Measurements from ENCODE around the gene ABCC2.
"Not testable (repeated sequence)": the region's sequence is repeated elsewhere in the genome, so short reads cannot be mapped to it uniquely, and the experiment has no call there.

The ABCC2 gene

DNA sequence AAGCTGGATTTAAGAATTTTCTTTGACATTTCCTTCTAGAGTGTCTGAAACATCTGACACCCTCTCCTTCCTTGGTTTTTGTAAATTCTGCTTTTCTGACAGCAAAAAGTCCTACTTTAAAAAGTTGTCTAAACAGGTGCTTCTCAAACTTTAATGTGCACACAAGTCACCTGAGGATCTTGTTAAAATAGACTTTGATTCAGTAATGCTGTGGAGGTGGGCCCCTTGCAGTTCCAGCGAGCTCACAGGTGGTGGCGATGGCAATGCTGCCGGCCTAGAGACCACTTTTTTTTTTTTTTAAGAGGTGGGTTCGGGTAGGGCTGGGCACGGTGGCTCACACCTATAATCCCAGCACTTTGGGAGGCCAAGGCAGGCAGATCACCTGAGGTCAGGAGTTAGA lies 77.1 kb downstream of the ABCC2 start:
- no peak for DNase-seq

DNA sequence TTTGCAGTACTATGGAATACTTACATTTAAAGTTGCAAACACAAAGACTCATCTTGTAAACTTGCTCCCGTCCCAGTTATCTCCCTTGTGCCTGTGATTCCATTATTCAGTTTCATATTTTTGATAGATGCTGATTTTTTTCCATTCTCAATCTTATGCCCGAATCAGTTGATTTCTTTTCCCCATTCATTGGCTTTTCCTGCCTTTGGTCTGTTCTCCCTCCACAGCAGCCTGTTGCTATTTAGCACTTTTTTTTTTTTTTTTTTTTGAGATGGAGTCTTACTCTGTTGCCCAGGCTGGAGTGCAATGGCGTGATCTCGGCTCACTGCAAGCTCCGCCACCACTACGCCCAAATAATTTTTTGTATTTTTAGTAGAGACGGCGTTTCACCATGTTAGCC lies 78.0 kb downstream of the ABCC2 start:
- DNase-seq = no peak

DNA sequence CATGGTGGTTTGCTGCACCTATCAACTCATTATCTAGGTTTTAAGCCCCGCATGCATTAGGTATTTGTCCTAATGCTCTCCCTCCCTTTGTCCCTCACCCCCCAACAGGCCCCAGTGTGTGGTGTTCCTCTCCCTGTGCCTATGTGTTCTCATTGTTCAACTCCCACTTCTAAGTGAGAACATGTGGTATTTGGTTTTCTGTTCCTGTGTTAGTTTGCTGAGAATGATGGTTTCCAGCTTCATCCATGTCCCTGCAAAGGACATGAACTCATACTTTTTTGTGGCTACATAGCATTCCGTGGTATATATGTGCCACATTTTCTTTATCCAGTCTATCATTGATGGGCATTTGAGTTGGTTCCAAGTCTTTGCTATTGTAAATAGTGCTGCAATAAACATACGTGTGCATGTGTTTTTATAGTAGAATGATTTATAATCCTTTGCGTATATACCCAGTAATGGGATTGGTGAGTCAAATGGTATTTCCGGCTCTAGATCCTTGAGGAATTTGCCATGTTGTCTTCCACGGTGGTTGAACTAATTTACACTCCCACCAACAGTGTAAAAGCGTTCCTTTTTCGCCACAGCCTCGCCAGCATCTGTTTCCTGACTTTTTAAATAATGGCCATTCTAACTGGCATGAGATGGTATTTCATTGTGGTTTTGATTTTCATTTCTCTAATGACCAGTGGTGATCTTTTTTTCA lies 81.2 kb downstream of the ABCC2 start:
- DNase-seq = not testable (repeated sequence)

DNA sequence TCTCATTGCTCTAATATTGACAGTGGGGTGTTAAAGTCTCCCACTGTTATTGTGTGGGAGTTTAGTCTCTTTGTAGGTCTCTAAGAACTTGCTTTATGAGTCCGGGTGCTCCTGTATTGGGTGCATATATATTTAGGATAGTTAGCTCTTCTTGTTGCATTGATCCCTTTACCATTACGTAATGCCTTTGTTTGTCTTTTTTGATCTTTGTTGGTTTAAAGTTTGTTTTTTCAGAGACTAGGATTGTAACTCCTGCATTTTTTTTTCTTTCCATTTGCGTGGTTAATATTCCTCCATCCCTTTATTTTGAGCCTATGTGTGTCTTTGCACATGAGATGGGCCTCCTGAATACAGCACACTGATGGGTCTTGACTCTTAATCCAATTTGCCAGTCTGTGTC lies 84.8 kb downstream of the ABCC2 start:
- DNase-seq = not testable (repeated sequence)

DNA sequence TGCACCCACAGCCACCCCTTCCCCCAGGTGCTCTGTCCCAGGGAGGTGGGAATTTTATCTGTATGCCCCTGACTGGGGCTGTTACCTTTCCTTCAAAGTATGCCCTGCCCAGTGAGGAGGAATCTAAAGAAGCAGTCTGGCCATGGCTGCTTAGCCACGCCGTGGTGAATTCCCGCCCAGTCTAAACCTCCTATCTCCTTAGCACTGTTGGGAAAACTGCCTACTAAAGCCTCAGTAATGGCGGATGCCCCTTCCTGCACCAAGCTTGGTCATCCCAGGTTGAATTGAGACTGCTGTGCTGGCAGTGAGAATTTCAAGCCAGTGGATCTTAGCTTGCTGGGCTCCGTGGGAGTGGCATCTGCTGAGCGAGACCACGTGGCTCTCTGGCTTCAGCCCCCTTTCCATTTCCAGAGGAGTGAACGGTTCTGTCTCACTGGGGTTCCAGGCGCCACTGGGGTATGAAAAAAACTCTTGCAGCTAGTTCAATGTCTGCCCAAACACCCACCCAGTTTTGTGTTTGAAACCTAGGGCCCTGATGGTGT lies 87.2 kb downstream of the ABCC2 start:
- DNase-seq = no peak

DNA sequence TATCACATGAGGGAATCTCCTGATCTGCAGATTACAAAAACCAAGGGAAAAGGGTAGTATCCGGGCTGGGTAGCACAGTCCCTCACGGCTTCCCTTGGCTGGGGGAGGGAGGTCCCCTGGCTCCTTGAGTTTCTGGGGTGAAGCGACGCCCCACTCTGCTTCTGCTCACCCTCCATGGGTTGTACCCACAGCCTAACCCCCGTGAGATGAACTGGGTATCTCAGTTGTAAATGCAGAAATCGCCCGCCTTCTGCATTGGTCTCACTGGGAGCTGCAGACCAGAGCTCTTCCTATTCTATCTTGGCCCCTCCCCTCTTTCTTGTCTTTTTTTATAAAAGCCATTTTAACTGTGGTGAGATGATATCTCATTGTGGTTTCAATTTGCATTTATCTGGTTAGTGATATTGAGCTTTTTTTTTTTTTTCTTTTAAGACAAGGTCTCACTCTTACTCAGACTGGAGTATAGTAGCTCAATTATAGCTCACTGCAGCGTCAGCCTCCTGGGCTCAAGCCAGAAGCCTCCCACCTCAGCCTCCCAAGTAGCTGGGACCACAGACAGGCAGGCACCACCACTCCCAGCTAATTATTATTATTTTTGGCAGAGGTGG lies 87.8 kb downstream of the ABCC2 start:
- DNase-seq = no peak

DNA sequence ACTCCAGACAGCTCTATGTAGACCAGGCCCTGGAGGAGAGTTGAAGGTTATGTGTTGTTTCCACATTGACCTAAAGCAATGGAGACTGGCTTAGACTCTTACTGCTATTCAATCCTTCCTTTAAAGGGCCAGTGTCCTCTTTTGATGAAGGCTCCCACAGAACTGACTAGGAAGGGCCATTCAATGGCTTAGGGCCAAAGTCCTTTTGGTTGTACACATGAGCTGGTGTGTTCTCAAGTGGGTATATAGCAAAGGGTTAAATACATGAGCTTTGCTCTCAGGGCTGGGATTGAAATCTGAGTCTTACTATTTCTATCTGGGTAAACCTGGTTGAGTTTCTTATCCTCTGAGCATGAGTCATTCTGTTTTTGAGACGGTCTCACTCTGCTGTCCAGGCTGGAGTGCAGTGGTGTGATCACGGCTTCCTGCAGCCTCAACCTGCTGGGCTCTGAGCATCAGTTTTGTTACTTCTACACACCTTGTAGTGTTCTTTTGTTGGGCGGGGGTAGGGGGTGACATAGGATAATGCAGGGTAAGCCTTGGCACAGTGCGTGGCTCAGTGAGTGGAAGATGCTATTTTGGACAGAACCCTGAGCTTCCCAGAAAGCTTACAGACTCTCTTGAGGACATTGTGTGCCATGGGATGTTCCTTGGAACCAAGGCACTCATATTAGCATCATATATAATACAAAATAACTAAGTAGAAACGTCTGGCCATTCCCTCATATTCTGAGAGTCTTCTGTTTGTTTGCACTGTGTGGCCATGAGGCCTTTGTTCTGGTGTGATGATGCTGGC lies 90.1 kb downstream of the ABCC2 start:
- no peak for DNase-seq

DNA sequence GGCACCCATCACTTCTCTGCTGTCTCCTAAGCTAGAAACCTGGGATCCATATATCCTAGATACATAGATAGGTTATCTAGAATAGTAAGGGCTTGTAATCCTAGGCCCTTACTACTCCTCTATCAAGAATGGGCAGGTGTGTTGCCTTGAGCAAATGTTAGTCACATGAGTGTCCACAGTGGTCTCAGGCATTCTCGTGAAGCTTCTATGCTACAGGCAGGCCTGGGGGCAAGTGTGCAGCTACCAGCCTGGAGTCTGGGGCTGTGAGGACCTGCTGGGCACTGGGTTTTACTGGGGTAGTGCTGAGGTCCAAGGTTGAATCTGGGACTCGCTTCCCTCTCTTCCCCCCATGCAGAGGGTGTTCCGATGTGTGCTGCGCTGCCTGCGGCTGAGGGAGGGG lies 91.4 kb downstream of the ABCC2 start:
- DNase-seq = no peak

DNA sequence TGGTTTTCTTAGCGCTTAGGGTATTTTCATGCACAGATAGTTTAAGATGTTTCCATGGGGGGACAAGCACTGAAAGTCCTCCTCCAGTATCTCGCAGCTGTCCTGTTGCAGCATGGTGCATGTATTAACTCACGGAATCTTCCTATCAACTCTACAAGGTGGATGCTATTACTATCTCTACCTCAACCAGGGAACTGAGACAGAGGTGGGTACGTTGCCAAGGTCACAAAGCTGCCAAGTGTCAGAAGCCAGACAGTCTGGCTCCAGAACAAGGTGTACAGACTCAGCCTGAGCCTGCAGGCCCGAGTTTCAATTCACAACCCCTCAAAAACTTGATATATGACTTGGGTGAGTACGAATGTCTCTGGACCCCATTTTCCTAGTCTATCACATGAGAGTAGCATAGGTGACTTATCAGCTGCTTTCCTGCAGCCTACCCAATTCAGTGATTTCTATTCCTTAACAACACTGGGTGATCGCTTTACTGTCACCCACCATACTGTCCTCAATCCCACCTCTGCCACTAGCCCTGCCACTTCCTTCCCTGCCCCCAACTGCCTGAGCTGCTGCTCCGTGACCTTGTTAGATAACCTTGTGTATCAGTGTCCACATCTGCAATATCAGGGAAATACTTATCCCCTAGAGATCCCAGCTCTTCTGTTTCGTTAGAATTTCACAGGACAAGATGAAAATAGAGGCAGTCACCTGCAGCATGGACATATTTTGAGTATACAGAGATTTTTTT lies 92.1 kb downstream of the ABCC2 start:
- DNase-seq = no peak

DNA sequence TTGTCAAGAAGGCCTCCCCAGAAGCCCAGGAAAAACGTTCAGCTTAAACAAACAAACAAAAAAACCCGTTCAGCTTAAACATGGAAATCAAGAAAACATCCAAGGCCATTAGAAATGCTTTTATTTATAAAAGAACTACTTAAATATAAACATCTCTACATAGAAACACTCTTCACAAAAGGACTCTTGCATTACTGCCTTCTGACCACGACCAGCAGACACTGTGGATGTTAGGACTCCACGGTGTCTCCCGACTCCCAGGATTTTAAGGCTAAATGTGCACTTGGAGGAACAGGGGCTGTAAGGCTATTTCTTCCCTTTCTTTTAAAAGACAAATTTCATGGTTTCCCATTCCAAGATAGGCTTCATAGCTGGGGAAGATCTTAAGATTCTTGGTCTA lies 93.0 kb downstream of the ABCC2 start:
- DNase-seq = no peak

DNA sequence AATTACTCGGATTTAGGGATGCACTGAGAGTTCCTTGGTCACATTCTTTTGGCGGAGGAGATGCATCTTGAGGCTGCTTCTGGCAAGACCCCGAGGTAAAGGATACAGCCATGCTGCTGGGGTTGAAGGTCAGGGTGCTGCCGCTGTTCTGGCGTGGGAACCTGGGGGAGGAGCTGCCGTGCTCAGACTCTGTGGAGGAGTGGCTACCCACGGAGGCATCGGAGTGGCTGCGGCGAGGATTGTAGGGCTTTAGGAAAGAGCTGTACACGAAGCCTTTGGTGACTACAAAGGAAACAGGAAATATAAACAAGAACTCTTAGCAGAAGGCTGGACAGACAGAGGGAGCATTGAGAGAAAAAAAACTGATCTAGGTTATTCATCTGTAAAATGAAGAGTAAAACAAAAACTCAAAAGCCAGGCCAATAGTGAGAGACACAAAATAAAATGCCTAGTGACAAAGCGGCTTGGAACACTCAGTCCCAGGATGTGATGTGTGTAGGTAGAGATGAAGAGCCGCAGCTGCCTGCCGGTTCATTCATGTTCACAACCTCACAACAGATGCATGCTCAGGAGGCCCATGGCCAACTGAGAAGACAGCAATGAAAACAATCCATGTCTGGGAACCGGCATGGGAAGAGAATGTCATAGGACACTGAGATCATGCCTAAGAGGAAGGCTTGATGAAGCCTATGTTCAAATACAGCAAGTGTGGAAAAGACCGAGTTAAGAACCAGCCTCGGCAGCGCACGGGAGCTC lies 97.8 kb downstream of the ABCC2 start:
- no peak for DNase-seq

DNA sequence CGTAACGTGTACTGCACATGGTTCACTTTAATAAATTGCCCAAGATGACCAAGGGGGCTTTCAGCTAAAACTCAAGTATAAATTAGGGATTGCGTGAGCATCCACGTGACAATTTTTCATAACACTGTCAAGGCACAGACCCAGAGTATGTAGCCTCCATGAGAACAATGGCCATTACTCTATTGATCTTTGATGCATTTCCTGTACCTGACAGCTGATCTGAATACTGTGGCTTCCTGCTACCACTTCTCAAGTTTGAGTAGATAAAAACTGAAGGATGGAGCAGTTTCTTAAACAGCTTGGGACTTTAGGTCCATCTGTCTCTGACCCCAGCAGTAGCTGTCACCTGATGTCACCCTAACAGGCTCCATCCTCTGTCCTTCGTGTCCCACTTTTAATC lies 98.9 kb downstream of the ABCC2 start:
- no peak for DNase-seq

DNA sequence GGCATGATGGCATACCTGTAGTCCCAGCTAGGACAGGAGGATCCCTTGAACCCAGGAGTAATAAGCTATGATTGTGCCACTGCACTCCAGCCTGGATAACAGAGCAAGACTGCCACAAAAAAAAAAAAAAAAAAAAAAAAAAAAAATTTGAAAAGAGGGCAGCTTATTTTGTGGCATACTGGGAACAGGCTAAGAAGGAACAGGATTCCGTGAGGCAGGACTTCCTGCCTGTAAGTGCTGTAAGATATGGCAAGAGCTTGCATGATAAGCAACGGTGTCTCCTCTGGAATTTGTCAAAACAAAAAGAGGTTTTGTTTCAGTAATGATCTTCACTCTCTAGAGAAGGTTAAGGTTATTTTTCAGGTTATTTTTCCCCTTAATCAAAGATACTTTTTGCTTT lies 101.1 kb downstream of the ABCC2 start:
- DNase-seq = no peak

DNA sequence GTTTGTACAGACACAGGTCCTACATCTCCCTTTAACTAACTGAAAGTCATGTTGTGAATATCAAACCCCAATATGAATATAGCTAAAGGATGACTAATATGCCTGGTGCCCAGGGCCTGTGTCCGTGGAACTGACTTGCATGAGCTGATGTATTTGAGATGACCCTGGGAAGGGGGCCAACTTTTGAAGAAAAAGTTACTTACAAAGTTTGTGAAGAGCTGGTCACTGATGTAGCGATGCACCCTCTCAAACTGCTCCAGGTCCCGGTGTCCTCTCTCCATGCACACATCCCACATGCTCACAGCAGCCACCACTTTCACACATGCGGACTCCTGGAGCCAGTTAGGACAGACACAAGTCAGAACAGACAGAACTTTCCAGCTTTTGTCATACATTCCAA lies 106.2 kb downstream of the ABCC2 start:
- DNase-seq = no peak

DNA sequence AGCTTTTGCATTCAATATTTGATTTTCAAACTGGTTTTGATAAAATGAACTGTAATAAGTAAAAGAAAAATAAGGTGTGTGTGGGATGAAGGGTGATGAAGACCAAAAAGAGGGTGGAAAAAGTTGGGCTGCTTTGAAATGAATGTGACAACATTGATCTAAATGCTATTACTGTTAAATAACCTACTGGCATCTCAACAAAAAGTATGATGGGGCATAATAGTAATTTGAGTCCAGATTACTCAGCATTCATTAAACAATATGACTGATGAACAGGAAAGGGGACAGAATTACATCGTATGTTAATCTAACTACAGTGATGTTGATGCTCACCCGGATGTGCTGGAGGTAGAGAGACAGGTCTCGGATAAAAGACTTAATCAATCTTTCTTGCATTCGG lies 112.2 kb downstream of the ABCC2 start:
- no peak for DNase-seq

DNA sequence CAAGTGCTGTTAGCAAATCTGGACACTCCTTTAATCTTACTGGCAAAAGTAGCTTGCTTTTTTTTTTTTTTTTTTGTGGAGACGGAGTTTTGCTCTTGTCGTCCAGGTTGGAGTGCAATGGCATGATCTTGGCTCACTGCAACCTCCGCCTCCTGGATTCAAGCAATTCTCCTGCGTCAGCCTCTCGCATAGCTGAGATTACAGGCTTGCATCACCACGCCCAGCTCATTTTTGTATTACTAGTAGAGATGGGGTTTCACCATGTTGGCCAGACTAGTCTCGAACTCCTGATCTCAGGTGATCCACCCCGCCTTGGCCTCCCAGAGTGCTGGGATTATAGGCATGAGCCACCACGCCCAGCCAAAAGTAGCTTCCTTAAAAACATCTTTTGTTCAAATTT lies 112.6 kb downstream of the ABCC2 start:
- DNase-seq = not testable (repeated sequence)

DNA sequence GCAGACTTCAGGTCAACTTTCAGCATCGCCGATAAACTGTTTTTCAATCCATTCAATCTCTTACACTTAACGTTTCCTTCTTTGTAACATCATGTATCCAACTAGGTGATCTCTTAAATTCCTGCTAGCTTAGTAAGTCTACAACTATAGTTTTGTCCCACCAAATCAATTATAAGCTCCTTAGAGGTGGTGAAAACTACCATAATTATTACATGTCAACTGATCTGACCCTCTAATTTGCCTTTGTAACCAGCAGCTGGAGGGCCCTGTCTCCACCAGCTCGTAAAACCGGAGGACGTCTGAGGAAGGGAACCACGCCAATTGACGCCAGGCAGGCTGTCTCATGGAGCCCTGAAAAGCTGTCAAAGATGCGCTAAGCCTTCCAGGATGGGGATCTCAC lies 113.4 kb downstream of the ABCC2 start:
- no peak for DNase-seq
